ENCODE results near the gene SOCS3. TPM values are rescaled to one million over a fixed set of nuclear protein-coding genes. Genes with fewer than 3 reads are reported as not detected.
A peak's percentile ranks its signal among the peaks of the same experiment; 100 is the strongest.
"Not testable (repeated sequence)": the region's sequence is repeated elsewhere in the genome, so short reads cannot be mapped to it uniquely, and the experiment has no call there.

The SOCS3 gene
- polyA plus RNA-seq, 1 experiment = 15.3 TPM

DNA sequence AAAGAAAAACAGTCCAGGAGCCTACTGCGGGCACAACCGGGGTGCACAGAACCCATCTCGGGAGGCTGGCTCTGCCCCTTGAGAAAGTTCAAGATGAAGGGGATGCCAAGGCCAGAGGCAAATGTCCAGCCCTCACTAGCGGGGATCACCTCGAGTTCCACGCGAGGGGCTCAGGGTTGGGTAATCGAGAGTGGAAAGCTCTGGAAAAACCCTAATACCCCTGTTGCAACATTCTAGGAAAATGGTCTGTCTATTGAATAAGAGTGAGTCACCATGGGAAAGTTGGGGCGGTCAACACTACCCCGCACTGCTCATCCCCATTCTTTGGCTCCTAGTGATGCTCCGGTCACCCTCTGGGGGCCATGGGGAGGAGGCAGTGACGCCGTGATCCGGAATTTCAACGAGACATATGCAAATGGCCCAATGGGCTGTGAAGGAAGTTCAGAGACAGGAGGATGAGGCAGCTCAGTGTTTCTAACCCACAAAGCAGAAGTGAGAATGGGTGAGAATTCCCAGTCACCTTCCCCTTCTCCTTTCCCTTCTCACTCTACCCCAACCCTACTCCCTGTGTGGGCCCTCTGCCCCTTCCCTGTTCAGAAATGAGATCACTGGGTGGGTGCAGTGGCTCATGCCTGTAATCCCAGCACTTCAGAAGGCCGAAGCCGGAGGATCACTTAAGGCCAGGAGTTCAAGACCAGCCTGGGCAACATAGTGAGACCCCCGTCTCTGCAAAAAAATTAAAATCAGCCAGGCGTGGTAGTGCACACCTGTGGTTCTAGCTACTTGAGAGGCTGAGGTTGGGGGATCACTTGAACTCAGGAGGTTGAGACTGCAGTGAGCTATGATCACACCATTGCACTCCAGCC lies 22.4 kb downstream of the SOCS3 start:
- peak overlapping the region; percentile 84 for H3K27ac ChIP-seq (ENCODE audit: low read depth, low read length)
- H3K9me3 ChIP-seq (ENCODE audit: control insufficient read depth, insufficient read depth, low read length) = no peaks in the 10 kb centered on the region
- CTCF ChIA-PET = no interaction called here
- no peaks in the 10 kb centered on the region for H3K27me3 ChIP-seq (ENCODE audit: control insufficient read depth, insufficient read depth, low read length)
- TF ChIP-seq, protein P1, sequence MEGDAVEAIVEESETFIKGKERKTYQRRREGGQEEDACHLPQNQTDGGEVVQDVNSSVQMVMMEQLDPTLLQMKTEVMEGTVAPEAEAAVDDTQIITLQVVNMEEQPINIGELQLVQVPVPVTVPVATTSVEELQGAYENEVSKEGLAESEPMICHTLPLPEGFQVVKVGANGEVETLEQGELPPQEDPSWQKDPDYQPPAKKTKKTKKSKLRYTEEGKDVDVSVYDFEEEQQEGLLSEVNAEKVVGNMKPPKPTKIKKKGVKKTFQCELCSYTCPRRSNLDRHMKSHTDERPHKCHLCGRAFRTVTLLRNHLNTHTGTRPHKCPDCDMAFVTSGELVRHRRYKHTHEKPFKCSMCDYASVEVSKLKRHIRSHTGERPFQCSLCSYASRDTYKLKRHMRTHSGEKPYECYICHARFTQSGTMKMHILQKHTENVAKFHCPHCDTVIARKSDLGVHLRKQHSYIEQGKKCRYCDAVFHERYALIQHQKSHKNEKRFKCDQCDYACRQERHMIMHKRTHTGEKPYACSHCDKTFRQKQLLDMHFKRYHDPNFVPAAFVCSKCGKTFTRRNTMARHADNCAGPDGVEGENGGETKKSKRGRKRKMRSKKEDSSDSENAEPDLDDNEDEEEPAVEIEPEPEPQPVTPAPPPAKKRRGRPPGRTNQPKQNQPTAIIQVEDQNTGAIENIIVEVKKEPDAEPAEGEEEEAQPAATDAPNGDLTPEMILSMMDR (IDR thresholded peaks at IDR 0.05; ENCODE audit: low read depth, low read length) = no peak
- DNase-seq (ENCODE audit: low read depth, low spot score) = no peak
- POLR2A ChIA-PET = no interaction called here
- H3K4me3 ChIP-seq (ENCODE audit: low read depth, low read length) = no peak overlapping the region

GRCh38 chr17:78335209-78335608 lies 24.7 kb downstream of the SOCS3 start:
- H3K27me3 ChIP-seq (ENCODE audit: control insufficient read depth, insufficient read depth, low read length) = no peaks in the 10 kb centered on the region
- TF ChIP-seq, protein P1 (IDR thresholded peaks at IDR 0.05; ENCODE audit: low read depth, low read length) = no peak
- H3K27ac ChIP-seq (ENCODE audit: low read depth, low read length) = peak overlapping the region; percentile 67
- DNase-seq (ENCODE audit: low read depth, low spot score) = no peak
- POLR2A ChIA-PET = interaction anchor here (0.5 to 1.8 kb wide), 4 partner anchors 10 to 377 kb away, joined by 4 to 6 read pairs (median 5); partner anchors contain the start of genes SOCS3 and TNRC6C
- no peak overlapping the region for H3K4me3 ChIP-seq (ENCODE audit: low read depth, low read length)
- CTCF ChIA-PET = interaction anchor here (1.1 kb wide), 1 partner anchor 9 kb away, joined by 3 read pairs; no protein-coding TSS in a partner anchor
- H3K9me3 ChIP-seq (ENCODE audit: control insufficient read depth, insufficient read depth, low read length) = no peaks in the 10 kb centered on the region

DNA sequence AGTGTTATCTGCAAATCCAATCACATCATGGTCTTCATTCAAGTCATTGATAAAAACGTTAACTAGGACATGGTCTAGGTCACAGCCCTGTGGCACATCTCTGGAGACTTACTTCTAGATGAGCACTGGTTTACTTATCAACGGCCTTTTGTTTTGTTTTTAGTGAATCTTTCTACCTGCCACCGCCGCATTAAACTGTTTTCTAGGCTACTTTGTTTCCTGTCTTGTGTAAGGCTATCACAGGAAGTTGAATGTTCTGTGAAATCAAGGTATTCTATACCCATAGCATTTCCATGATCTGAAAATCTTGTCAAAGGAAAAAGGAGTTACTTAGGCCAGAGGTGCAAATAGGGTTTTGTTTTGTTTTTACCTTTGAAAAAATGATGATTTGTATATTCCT lies 26.9 kb downstream of the SOCS3 start:
- ChIA-PET POLR2A (no interaction called here), CTCF (no interaction called here)
- no peaks in the 10 kb centered on the region for H3K27me3 ChIP-seq (ENCODE audit: control insufficient read depth, insufficient read depth, low read length)
- TF ChIP-seq, protein P1 (IDR thresholded peaks at IDR 0.05; ENCODE audit: low read depth, low read length) = no peak
- no peak for DNase-seq (ENCODE audit: low read depth, low spot score)
- H3K4me3 ChIP-seq (ENCODE audit: low read depth, low read length) = no peak overlapping the region
- H3K9me3 ChIP-seq (ENCODE audit: control insufficient read depth, insufficient read depth, low read length) = no peaks in the 10 kb centered on the region
- no peak overlapping the region for H3K27ac ChIP-seq (ENCODE audit: low read depth, low read length)

DNA sequence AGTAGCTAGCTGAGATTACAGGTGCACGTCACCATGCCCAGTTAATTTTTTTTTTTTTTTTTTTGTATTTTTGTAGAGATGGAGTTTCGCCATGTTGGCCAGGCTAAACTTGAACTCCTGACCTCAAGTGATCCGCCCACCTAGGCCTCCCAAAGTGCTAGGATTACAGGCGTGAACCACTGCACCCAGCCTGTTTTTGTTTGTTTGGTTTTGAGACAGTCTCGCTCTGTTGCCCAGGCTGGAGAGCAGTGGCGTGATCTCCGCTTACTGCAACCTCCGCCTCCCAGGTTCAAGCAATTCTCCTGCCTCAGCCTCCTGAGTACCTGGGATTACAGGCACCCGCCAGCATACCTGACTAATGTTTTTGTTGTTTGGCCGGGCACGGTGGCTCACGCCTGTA lies 28.5 kb downstream of the SOCS3 start:
- H3K27me3 ChIP-seq (ENCODE audit: control insufficient read depth, insufficient read depth, low read length); POLR2A ChIA-PET; CTCF ChIA-PET; DNase-seq (ENCODE audit: low read depth, low spot score); H3K27ac ChIP-seq (ENCODE audit: low read depth, low read length); H3K4me3 ChIP-seq (ENCODE audit: low read depth, low read length); H3K9me3 ChIP-seq (ENCODE audit: control insufficient read depth, insufficient read depth, low read length): not testable (repeated sequence)

GRCh38 chr17:78330570-78331224 lies 29.2 kb downstream of the SOCS3 start:
- TF ChIP-seq, protein P1 (IDR thresholded peaks at IDR 0.05; ENCODE audit: low read depth, low read length) = no peak
- no peak overlapping the region for H3K4me3 ChIP-seq (ENCODE audit: low read depth, low read length)
- ChIA-PET CTCF (interaction anchor here (0.8 kb wide), 1 partner anchor 42 kb away, joined by 5 read pairs; no protein-coding TSS in a partner anchor), POLR2A (interaction anchor here (1.3 to 1.5 kb wide), 2 partner anchors 21 to 25 kb away, joined by 4 to 5 read pairs; no protein-coding TSS in a partner anchor)
- no peaks in the 10 kb centered on the region for H3K9me3 ChIP-seq (ENCODE audit: control insufficient read depth, insufficient read depth, low read length)
- no peaks in the 10 kb centered on the region for H3K27me3 ChIP-seq (ENCODE audit: control insufficient read depth, insufficient read depth, low read length)
- H3K27ac ChIP-seq (ENCODE audit: low read depth, low read length) = peak overlapping the region; percentile 47
- DNase-seq (ENCODE audit: low read depth, low spot score) = no peak
